Progenitor cell of endocrine pancreas (in vitro differentiated cells): ENCODE data around the gene DMWD. TPM values are rescaled to one million over a fixed set of nuclear protein-coding genes. Genes with fewer than 3 reads are reported as not detected.

Experiments used
- DNase-seq: peaks from one replicate; pipeline ENCODE4 v3.0.0; 2021; ENCODE audit warnings: low spot score; ENCODE audit not compliant: unreplicated experiment
- H3K27ac Mint-ChIP-seq: 2 replicates; pipeline ENCODE4 v1.8.0; 2021; ENCODE audit warnings: mild to moderate bottlenecking, moderate library complexity, mixed read lengths
- H3K27me3 Mint-ChIP-seq: 2 replicates; pipeline ENCODE4 v1.8.0; 2021; ENCODE audit warnings: mixed read lengths
- H3K36me3 Mint-ChIP-seq: 2 replicates; pipeline ENCODE4 v1.8.0; 2022; ENCODE audit warnings: mixed read lengths; ENCODE audit not compliant: insufficient read depth
- H3K4me1 Mint-ChIP-seq: 2 replicates; pipeline ENCODE4 v1.8.0; 2021; ENCODE audit warnings: low read depth, mixed read lengths
- H3K4me3 Mint-ChIP-seq: 2 replicates; pipeline ENCODE4 v1.8.0; 2021; ENCODE audit warnings: low read depth, mild to moderate bottlenecking, moderate library complexity, mixed read lengths
- H3K9me3 Mint-ChIP-seq: 2 replicates; pipeline ENCODE4 v1.8.0; 2021; ENCODE audit warnings: low read depth, mixed read lengths
- total RNA-seq: library from RNA; stranded (reverse); gene quantifications from 2 replicates; pipeline ENCODE4 v1.2.1, GENCODE V29; 2021
- TF ChIP-seq, protein P1 (sequence below): fragments of 200-600 bp; sonication (generic); IDR thresholded peaks from one replicate; pipeline ENCODE4 v1.5.0; 2021; ENCODE audit warnings: antibody characterized with exemption, mild to moderate bottlenecking; ENCODE audit not compliant: unreplicated experiment

Gene DMWD
- total RNA-seq, 1 donor from 2014 or later = 108 TPM

DNA sequence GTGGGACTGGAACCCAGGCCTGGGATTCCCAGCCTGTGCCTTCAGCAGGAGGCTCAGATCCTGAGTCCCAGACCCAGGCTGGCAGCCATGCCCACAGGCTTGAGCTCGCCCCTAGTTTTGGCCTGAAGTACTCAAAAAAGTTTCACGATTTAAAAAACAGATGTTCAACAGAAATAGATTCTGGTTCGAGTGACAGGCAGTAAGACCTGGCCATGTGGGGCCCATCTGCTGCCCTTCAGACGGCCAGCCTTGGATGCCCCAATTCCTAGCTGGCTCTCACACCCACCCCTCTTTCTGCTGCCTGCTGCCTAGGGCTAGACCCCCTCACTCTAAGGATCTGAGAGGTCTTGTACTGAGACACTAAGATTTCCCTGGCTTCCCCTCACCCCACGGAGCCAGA, 7.5 kb downstream of the DMWD start:
- Mint-ChIP-seq H3K4me1 (peaks cover 3% of the 10 kb centered on the region), H3K9me3 (no peaks in the 10 kb centered on the region), H3K36me3 (peaks cover 17% of the 10 kb centered on the region), H3K4me3 (no peak overlapping the region), H3K27ac (no peak overlapping the region), H3K27me3 (no peaks in the 10 kb centered on the region)
- TF ChIP-seq, protein P1, sequence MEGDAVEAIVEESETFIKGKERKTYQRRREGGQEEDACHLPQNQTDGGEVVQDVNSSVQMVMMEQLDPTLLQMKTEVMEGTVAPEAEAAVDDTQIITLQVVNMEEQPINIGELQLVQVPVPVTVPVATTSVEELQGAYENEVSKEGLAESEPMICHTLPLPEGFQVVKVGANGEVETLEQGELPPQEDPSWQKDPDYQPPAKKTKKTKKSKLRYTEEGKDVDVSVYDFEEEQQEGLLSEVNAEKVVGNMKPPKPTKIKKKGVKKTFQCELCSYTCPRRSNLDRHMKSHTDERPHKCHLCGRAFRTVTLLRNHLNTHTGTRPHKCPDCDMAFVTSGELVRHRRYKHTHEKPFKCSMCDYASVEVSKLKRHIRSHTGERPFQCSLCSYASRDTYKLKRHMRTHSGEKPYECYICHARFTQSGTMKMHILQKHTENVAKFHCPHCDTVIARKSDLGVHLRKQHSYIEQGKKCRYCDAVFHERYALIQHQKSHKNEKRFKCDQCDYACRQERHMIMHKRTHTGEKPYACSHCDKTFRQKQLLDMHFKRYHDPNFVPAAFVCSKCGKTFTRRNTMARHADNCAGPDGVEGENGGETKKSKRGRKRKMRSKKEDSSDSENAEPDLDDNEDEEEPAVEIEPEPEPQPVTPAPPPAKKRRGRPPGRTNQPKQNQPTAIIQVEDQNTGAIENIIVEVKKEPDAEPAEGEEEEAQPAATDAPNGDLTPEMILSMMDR = no peak
- DNase-seq = no peak

DNA sequence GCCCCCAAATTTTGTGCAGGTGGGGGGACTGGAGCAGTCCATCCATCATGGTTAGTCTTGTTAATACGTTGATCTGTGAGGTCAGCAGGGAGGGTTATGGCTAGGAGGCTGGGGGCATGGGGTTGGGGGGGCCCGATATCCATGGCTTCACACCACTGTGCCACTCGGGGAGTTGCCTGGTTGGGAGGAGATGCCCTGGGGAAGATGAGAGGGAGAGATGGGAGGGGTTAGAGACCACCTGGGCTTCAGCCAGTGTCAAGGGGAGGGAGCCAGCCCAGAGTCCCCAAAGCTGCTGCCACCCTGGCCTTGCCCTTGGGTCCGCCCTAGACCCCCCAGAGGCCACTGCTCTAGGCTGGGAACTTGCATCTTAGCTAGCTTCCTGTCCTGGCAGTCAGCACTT, 8.5 kb downstream of the DMWD start:
- Mint-ChIP-seq H3K4me1 (peaks cover 10% of the 10 kb centered on the region), H3K9me3 (no peaks in the 10 kb centered on the region), H3K36me3 (peaks cover 20% of the 10 kb centered on the region), H3K27me3 (no peaks in the 10 kb centered on the region), H3K4me3 (no peak overlapping the region), H3K27ac (no peak overlapping the region)
- no peak for DNase-seq
- TF ChIP-seq, protein P1 = no peak

DNA sequence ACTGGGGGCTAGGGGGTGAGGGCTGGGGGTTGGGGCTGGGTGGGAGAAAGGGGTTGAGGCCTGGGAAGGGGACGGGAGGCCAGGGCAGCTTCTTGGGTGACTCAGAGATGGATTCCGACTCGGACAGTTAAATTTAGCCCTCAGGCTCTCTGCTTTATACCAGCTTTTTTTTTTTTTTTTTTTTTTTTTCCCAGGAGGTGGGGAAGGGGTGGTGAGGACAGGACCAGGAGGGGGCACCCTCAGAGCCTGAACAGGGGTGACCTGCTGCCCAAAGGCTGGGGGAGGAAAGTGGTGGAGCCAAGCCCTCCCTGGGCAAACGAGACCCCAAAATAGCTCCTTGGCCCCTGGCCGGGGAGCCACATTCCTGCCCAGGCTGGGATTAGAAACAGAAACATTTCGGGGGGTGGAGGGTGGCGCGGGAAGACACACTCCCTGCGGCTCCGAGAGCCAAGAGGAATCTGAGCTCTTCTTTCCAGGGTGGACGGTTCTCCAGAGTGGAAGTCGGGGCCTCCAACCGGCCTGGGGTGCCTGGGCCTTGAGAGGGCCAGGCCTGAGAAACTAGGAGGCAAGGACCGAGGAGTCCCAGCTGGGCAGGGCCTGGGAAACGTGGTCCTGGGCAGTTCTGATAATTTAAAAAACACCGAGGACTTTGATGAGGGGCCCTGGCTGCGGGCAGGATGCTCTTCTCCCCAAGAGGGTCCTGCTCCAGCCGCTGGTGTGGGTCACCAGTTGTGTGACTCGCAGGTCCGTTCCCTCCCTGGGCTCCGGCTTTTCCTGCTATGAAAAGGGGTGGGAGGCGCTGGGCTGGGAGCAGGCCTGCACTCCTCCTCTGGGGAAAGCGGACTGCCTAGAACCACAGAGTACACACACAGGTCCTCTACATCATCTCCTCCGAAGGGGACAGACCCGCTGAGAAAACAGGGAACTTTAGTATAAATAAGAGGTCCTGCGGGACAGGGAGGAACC, 9.5 kb downstream of the DMWD start:
- H3K36me3 Mint-ChIP-seq = peaks cover 17% of the 10 kb centered on the region
- no peak overlapping the region for H3K4me3 Mint-ChIP-seq
- no peaks in the 10 kb centered on the region for H3K9me3 Mint-ChIP-seq

DNA sequence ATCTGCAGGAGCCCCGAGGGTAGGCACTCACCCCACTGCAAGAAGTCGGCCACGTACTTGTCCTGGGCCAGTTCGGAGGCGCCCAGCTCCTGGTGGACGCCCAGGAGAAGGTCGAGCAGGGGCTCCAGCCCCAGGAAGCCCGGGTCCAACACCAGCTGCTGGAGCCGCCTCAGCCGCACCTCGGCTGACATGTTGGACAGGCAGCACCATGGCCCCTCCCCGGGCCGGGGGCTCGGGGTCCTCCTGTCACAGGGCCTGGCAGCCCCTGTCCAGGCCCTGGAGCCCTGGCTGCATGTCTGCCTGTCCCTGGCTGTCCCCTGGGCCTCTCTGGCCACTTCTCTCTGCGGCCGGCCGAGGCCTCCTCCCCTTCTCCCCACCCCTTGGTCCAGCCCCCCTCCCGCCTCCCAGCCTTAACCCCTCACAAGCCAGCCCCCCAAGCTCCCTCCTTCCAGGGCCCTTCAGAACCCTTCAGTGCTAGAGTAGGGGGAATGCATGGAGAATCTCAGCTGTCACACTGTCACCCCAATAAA, 10.4 kb downstream of the DMWD start, which contains the start of gene DMPK:
DMPK (minus strand) TSS at position 329 of the 530 bp plus-strand sequence; CDS start at position 191, 138 bp downstream.
- H3K27ac Mint-ChIP-seq = no peak within 1 kb of the TSS
- H3K4me3 Mint-ChIP-seq = no peak within 1 kb of the TSS
- TF ChIP-seq, protein P1 = no peak
- no peak for DNase-seq
- H3K36me3 Mint-ChIP-seq = peaks cover 14% of the 10 kb centered on the region
- H3K9me3 Mint-ChIP-seq = no peaks in the 10 kb centered on the region
- H3K4me1 Mint-ChIP-seq = peaks cover 12% of the 10 kb centered on the region
- H3K27me3 Mint-ChIP-seq = no peaks in the 10 kb centered on the region

More for the DNA sequence above, 9.5 kb downstream of the DMWD start:
- H3K27me3 Mint-ChIP-seq = no peaks in the 10 kb centered on the region
- TF ChIP-seq, protein P1 = no peak
- peaks cover 12% of the 10 kb centered on the region for H3K4me1 Mint-ChIP-seq
- H3K27ac Mint-ChIP-seq = no peak overlapping the region
- DNase-seq = no peak
